SK-N-SH (cell line): ENCODE data around the gene IL18R1. TPM values are rescaled to one million over a fixed set of nuclear protein-coding genes. Genes with fewer than 3 reads are reported as not detected.

Experiments used
- CTCF ChIA-PET: fragments of 300-600, 350-600 bp; formaldehyde crosslinking; extraction: SDS; loops from one replicate; lab custom pipeline; 2021; lab: Yijun Ruan, JAX
- POLR2A ChIA-PET: fragments of 350-600 bp; sonication (Branson Sonifier 250); formaldehyde crosslinking; extraction: SDS; loops from one replicate; lab custom pipeline; 2020; ENCODE audit warnings: antibody characterized with exemption, inconsistent platforms; lab: Yijun Ruan, JAX
- DNase-seq: peaks from one replicate; pipeline ENCODE4 v3.0.0; 2012
- H2AFZ ChIP-seq: fragments of 200-600 bp; sonication (generic); 2 replicates; pipeline ENCODE4 v1.8.1; 2016; ENCODE audit warnings: antibody characterized with exemption, mild to moderate bottlenecking, low read depth
- H3F3A ChIP-seq: fragments of 200-600 bp; sonication (generic); replicated peaks from 2 replicates; pipeline ENCODE3; 2016; ENCODE audit warnings: antibody characterized with exemption, mild to moderate bottlenecking; ENCODE audit not compliant: insufficient read depth
- H3K27ac ChIP-seq, 2 experiments: fragments of 200-500 bp in 1 of 2; fragments of 200-600 bp in 1 of 2; sonication (Bioruptor generic) in 1 of 2; sonication (generic), shearing (Covaris generic) in 1 of 2; 2 replicates each; pipeline versions ENCODE4 v1.5.1 to v1.6.1; 2014 to 2016; ENCODE audit warnings: low read depth in 2 of 2, inconsistent platforms in 1 of 2, low read length in 1 of 2, mild to moderate bottlenecking in 1 of 2, mixed read lengths in 1 of 2
- H3K27me3 ChIP-seq: fragments of 200-600 bp; sonication (generic), shearing (Covaris generic); 2 replicates; pipeline ENCODE4 v1.6.1; 2016; ENCODE audit warnings: mixed run types; ENCODE audit not compliant: insufficient read depth
- H3K36me3 ChIP-seq, 2 experiments: fragments of 200-500 bp in 1 of 2; fragments of 200-600 bp in 1 of 2; sonication (Bioruptor generic) in 1 of 2; sonication (generic) in 1 of 2; replicated peaks in 1 of 2; 2 replicates each; pipeline versions ENCODE3 to v1.5.1; 2014 to 2016; ENCODE audit warnings: low read length in 1 of 2, mild to moderate bottlenecking in 1 of 2; ENCODE audit not compliant: insufficient read depth in 2 of 2, control insufficient read depth in 1 of 2
- H3K4me1 ChIP-seq, 2 experiments: fragments of 200-500 bp in 1 of 2; fragments of 200-600 bp in 1 of 2; sonication (Bioruptor generic) in 1 of 2; sonication (generic), shearing (Covaris generic) in 1 of 2; 2 replicates each; pipeline versions ENCODE4 v1.5.1 to v1.6.1; 2014 to 2016; ENCODE audit warnings: low read depth in 1 of 2, low read length in 1 of 2, mixed run types in 1 of 2; ENCODE audit not compliant: insufficient read depth in 2 of 2, control insufficient read depth in 1 of 2
- H3K4me2 ChIP-seq: fragments of 200-600 bp; sonication (generic), shearing (Covaris generic); 2 replicates; pipeline ENCODE4 v1.6.1; 2017; ENCODE audit warnings: mixed run types
- H3K4me3 ChIP-seq, 2 experiments: fragments of 200-500 bp in 1 of 2; fragments of 200-600 bp in 1 of 2; sonication (Bioruptor generic) in 1 of 2; sonication (generic), shearing (Covaris generic) in 1 of 2; 2 replicates each; pipeline versions ENCODE4 v1.5.1 to v1.8.1; 2014 to 2016; ENCODE audit warnings: low read depth in 2 of 2, inconsistent platforms in 1 of 2, low read length in 1 of 2, mild to moderate bottlenecking in 1 of 2, mixed read lengths in 1 of 2, moderate library complexity in 1 of 2
- H3K79me2 ChIP-seq: fragments of 200-600 bp; sonication (generic); 2 replicates; pipeline ENCODE4 v1.8.1; 2017; ENCODE audit warnings: mild to moderate bottlenecking; ENCODE audit not compliant: insufficient read depth
- H3K9ac ChIP-seq: fragments of 200-600 bp; sonication (generic); 2 replicates; pipeline ENCODE4 v1.6.1; 2017; ENCODE audit warnings: mixed run types
- H3K9me2 ChIP-seq: fragments of 200-600 bp; sonication (generic); 2 replicates; pipeline ENCODE4 v1.6.1; 2017; ENCODE audit warnings: mixed run types
- H3K9me3 ChIP-seq: fragments of 200-600 bp; sonication (generic); 2 replicates; pipeline ENCODE4 v1.6.1; 2017; ENCODE audit warnings: mixed run types, mild to moderate bottlenecking, moderate library complexity
- H4K20me1 ChIP-seq: fragments of 200-600 bp; sonication (generic); 2 replicates; pipeline ENCODE4 v1.6.1; 2017; ENCODE audit warnings: mild to moderate bottlenecking, mixed run types; ENCODE audit not compliant: insufficient read depth
- CHD2 ChIP-seq: fragments of 150-350 bp; IDR thresholded peaks from 2 replicates; pipeline ENCODE4 v1.6.1; 2018; ENCODE audit warnings: low read length; ENCODE audit not compliant: partially characterized antibody
- ELF1 ChIP-seq: IDR thresholded peaks from 2 replicates; pipeline ENCODE4 v1.4.0; 2012
- EZH2phosphoT487 ChIP-seq: fragments of 200-600 bp; sonication (generic); IDR thresholded peaks from 2 replicates; pipeline ENCODE4 v1.6.1; 2017; ENCODE audit warnings: low read depth, mixed run types, mild to moderate bottlenecking, antibody characterized with exemption, moderate library complexity, borderline replicate concordance
- FOXJ3 ChIP-seq: sonication (generic); formaldehyde crosslinking; IDR thresholded peaks from 2 replicates; pipeline ENCODE4 v1.5.1; 2020; ENCODE audit warnings: mild to moderate bottlenecking, missing genetic modification reagents
- GABPA ChIP-seq: IDR thresholded peaks from 2 replicates; pipeline ENCODE4 v1.4.0; 2012; ENCODE audit warnings: low read depth, mild to moderate bottlenecking
- GATA2 ChIP-seq: sonication (generic); formaldehyde crosslinking; IDR thresholded peaks from 2 replicates; pipeline ENCODE4 v1.5.0; 2020; ENCODE audit warnings: mild to moderate bottlenecking, missing genetic modification reagents
- JUND ChIP-seq: IDR thresholded peaks from 2 replicates; pipeline ENCODE4 v1.4.0; 2012
- NRF1 ChIP-seq: IDR thresholded peaks from 2 replicates; pipeline ENCODE4 v1.6.1; 2012; ENCODE audit warnings: low read depth, mild to moderate bottlenecking, low read length
- RAD21 ChIP-seq: IDR thresholded peaks from 2 replicates; pipeline ENCODE4 v1.6.1; 2012; ENCODE audit warnings: mild to moderate bottlenecking, low read length
- RCOR1 ChIP-seq: fragments of 150-350 bp; IDR thresholded peaks from 2 replicates; pipeline ENCODE4 v1.6.1; 2017; ENCODE audit warnings: antibody characterized with exemption, low read length
- RFX5 ChIP-seq: IDR thresholded peaks from 2 replicates; pipeline ENCODE4 v1.6.1; 2012; ENCODE audit warnings: mild to moderate bottlenecking, improper control_type of control experiment, low read length
- SIN3A ChIP-seq: IDR thresholded peaks from 2 replicates; pipeline ENCODE4 v1.6.1; 2012; ENCODE audit warnings: low read depth, mild to moderate bottlenecking, low read length, moderate library complexity, borderline replicate concordance
- SMC3 ChIP-seq: IDR thresholded peaks from 2 replicates; pipeline ENCODE4 v1.6.1; 2012; ENCODE audit warnings: low read depth, low read length, improper control_type of control experiment
- TEAD4 ChIP-seq: IDR thresholded peaks from 2 replicates; pipeline ENCODE4 v1.4.0; 2012; ENCODE audit warnings: mild to moderate bottlenecking, borderline replicate concordance; ENCODE audit not compliant: insufficient read depth
- WGBS: methylation state at CpG from one replicate; pipeline ENCODE4 v1.1.6; 2017; ENCODE audit warnings: low lambda C conversion rate; 5-methylcytosine and 5-hydroxymethylcytosine counted together
- polyA plus RNA-seq, 3 experiments: library from polyadenylated mRNA; depleted of rRNA; stranded (reverse); fragments of >200 nt; gene quantifications; 2 replicates each; pipeline ENCODE4 v1.2.3, GENCODE V29; 2012
- TF ChIP-seq, protein P1 (sequence below): IDR thresholded peaks from 2 replicates; pipeline ENCODE4 v1.4.0; 2012; ENCODE audit warnings: low read depth, borderline replicate concordance
- TF ChIP-seq, protein P2 (sequence below): fragments of 150-350 bp; IDR thresholded peaks from 2 replicates; pipeline ENCODE4 v1.6.1; 2016; ENCODE audit warnings: mild to moderate bottlenecking, low read depth, low read length
- TF ChIP-seq, protein P3 (sequence below): IDR thresholded peaks from 2 replicates; pipeline ENCODE4 v1.4.0; 2012; ENCODE audit warnings: low read depth
- TF ChIP-seq, protein P4 (sequence below): IDR thresholded peaks from 2 replicates; pipeline ENCODE4; 2012

IL18R1 gene
- polyA plus RNA-seq, 1 of the 3 experiments (the other 2 are of a cell fraction), result not detected

DNA sequence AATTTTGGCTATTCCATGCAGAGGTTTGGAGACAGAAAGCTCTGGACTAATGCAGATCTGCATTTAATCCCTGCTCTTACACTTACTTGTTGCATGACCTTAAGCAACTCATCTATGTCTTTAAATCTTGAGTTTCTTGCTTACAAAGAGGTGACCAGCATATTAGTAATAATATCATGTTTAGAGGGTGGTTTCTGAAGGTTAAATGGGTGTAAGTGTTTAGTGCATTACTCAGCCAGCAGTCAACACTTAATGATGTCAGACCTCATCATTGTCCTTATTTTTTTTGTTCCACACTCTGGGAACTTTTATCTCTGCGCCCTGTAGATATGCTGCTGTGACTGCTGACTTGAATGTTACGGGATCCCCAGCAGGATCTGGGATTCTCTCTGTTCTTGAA, 42.6 kb upstream of the IL18R1 start:
- POLR2A ChIA-PET, result no interaction called here
- TF ChIP-seq FOXJ3 (CRISPR knock-in tag) (no peak), NRF1 (no peak), SIN3A (no peak), TEAD4 (no peak), CHD2 (no peak), GATA2 (no peak), RFX5 (no peak), RCOR1 (no peak), ELF1 (no peak), JUND (no peak), GABPA (no peak), EZH2phosphoT487 (no peak), SMC3 (no peak), RAD21 (no peak)
- TF ChIP-seq, protein P1, sequence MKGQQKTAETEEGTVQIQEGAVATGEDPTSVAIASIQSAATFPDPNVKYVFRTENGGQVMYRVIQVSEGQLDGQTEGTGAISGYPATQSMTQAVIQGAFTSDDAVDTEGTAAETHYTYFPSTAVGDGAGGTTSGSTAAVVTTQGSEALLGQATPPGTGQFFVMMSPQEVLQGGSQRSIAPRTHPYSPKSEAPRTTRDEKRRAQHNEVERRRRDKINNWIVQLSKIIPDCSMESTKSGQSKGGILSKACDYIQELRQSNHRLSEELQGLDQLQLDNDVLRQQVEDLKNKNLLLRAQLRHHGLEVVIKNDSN, result no peak
- TF ChIP-seq, protein P2, sequence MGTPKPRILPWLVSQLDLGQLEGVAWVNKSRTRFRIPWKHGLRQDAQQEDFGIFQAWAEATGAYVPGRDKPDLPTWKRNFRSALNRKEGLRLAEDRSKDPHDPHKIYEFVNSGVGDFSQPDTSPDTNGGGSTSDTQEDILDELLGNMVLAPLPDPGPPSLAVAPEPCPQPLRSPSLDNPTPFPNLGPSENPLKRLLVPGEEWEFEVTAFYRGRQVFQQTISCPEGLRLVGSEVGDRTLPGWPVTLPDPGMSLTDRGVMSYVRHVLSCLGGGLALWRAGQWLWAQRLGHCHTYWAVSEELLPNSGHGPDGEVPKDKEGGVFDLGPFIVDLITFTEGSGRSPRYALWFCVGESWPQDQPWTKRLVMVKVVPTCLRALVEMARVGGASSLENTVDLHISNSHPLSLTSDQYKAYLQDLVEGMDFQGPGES, result no peak
- TF ChIP-seq, protein P3, sequence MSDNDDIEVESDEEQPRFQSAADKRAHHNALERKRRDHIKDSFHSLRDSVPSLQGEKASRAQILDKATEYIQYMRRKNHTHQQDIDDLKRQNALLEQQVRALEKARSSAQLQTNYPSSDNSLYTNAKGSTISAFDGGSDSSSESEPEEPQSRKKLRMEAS, result no peak
- TF ChIP-seq, protein P4, sequence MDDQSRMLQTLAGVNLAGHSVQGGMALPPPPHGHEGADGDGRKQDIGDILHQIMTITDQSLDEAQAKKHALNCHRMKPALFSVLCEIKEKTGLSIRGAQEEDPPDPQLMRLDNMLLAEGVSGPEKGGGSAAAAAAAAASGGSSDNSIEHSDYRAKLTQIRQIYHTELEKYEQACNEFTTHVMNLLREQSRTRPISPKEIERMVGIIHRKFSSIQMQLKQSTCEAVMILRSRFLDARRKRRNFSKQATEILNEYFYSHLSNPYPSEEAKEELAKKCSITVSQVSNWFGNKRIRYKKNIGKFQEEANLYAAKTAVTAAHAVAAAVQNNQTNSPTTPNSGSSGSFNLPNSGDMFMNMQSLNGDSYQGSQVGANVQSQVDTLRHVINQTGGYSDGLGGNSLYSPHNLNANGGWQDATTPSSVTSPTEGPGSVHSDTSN, result no peak
- TF ChIP-seq, all 33 proteins: peak for 0
- Histone ChIP-seq H3K36me3 (no peaks in the 10 kb centered on the region), H3K79me2 (no peaks in the 10 kb centered on the region), H3K27ac (no peak overlapping the region), H3K9ac (no peak overlapping the region), H2AFZ (no peak overlapping the region), H3K4me2 (no peak overlapping the region), H3K27me3 (peaks cover 16% of the 10 kb centered on the region), H3K9me3 (no peaks in the 10 kb centered on the region), H3F3A (no peaks in the 10 kb centered on the region), H4K20me1 (no peaks in the 10 kb centered on the region), H3K4me3 (no peak overlapping the region), H3K4me1 (no peaks in the 10 kb centered on the region), H3K9me2 (no peaks in the 10 kb centered on the region)
- DNase-seq, result no peak
- CTCF ChIA-PET, result no interaction called here
- 3% methylated on average over 2 of the region's 2 CpGs for WGBS
